ENCODE data around the gene LHFPL2. TPM values are rescaled to one million over a fixed set of nuclear protein-coding genes. Genes with fewer than 3 reads are reported as not detected.

LHFPL2 gene
- total RNA-seq, 4 donors from 2014 or later, result 14.7 to 127 (median 28.0) TPM

- TF ChIP-seq CTCF (IDR thresholded peaks at IDR 0.05) (no peak), POLR2A (IDR thresholded peaks at IDR 0.05) (no peak)
- intact Hi-C loops (cut with DNase I; ENCODE audit: low total_unique reads), result no loop called here
- Histone ChIP-seq H3K9me3 (no peaks in the 10 kb centered on the region), H3K27me3 (no peaks in the 10 kb centered on the region), H3K36me3 (no peaks in the 10 kb centered on the region), H3K4me1 (peaks cover 6 to 12% of the 10 kb centered on the region in 2 donors), H3K27ac (peak overlapping the region; percentile 76 to 84), H3K4me3 (no peak overlapping the region)
- no peak for DNase-seq
These were observed 37.9 kb downstream of the LHFPL2 start for GRCh38 chr5:78610636-78611035.

GRCh38 chr5:78610163-78610583, 38.4 kb downstream of the LHFPL2 start:
- Histone ChIP-seq H3K27me3 (no peaks in the 10 kb centered on the region), H3K27ac (peak overlapping the region; percentile 76 to 84), H3K4me1 (peaks cover 6 to 12% of the 10 kb centered on the region in 2 donors), H3K9me3 (no peaks in the 10 kb centered on the region), H3K4me3 (no peak overlapping the region), H3K36me3 (no peaks in the 10 kb centered on the region)
- TF ChIP-seq CTCF (IDR thresholded peaks at IDR 0.05), result no peak
- no peak for TF ChIP-seq POLR2A (IDR thresholded peaks at IDR 0.05)
- intact Hi-C loops (cut with DNase I; ENCODE audit: low total_unique reads), result no loop called here
- peak; percentile 70 to 85 for DNase-seq

GRCh38 chr5:78607864-78608263, 40.7 kb downstream of the LHFPL2 start:
- Histone ChIP-seq H3K4me1 (peaks cover 6 to 12% of the 10 kb centered on the region in 2 donors), H3K27ac (no peak overlapping the region), H3K9me3 (no peaks in the 10 kb centered on the region), H3K36me3 (no peaks in the 10 kb centered on the region), H3K4me3 (no peak overlapping the region), H3K27me3 (no peaks in the 10 kb centered on the region)
- no peak for TF ChIP-seq CTCF (IDR thresholded peaks at IDR 0.05)
- TF ChIP-seq POLR2A (IDR thresholded peaks at IDR 0.05), result no peak
- intact Hi-C loops (cut with DNase I; ENCODE audit: low total_unique reads), result no loop called here
- no peak for DNase-seq

- no peaks in the 10 kb centered on the region for H3K27me3 ChIP-seq
- H3K9me3 ChIP-seq, result no peaks in the 10 kb centered on the region
- DNase-seq, result no peak
- no peak for TF ChIP-seq CTCF (IDR thresholded peaks at IDR 0.05)
- no peak for TF ChIP-seq POLR2A (IDR thresholded peaks at IDR 0.05)
- H3K4me3 ChIP-seq, result no peak overlapping the region
- H3K27ac ChIP-seq, result no peak overlapping the region
- peaks cover 6 to 12% of the 10 kb centered on the region in 2 donors for H3K4me1 ChIP-seq
- H3K36me3 ChIP-seq, result no peaks in the 10 kb centered on the region
- intact Hi-C loops (cut with DNase I; ENCODE audit: low total_unique reads), result no loop called here
These were observed 42.3 kb downstream of the LHFPL2 start for GRCh38 chr5:78606241-78606640.

- DNase-seq, result no peak
- Histone ChIP-seq H3K27ac (peak overlapping the region in 1 of 2 donors; percentile 9), H3K4me3 (no peak overlapping the region), H3K9me3 (no peaks in the 10 kb centered on the region), H3K4me1 (peaks cover 6 to 7% of the 10 kb centered on the region in 2 donors), H3K36me3 (no peaks in the 10 kb centered on the region), H3K27me3 (no peaks in the 10 kb centered on the region)
- TF ChIP-seq POLR2A (IDR thresholded peaks at IDR 0.05), result no peak
- TF ChIP-seq CTCF (IDR thresholded peaks at IDR 0.05), result no peak
- intact Hi-C loops (cut with DNase I; ENCODE audit: low total_unique reads), result no loop called here
These were observed 43.0 kb downstream of the LHFPL2 start for GRCh38 chr5:78605611-78606010.

Measured in uterus (tissue), 4 donors.